ENCODE results near the gene HK1.
"Not testable (repeated sequence)": the region's sequence is repeated elsewhere in the genome, so short reads cannot be mapped to it uniquely, and the experiment has no call there.

Gene HK1

GRCh38 chr10:69331161-69331560, 52.9 kb downstream of the HK1 start:
- DNase-seq = no peak

GRCh38 chr10:69332278-69333010, 54.1 kb downstream of the HK1 start:
- no peak for DNase-seq

- DNase-seq = no peak
These were observed 54.9 kb downstream of the HK1 start for GRCh38 chr10:69333205-69333604.

GRCh38 chr10:69333865-69334301, 55.6 kb downstream of the HK1 start:
- not testable (repeated sequence) for DNase-seq

- DNase-seq = no peak
These were observed 56.2 kb downstream of the HK1 start for GRCh38 chr10:69334302-69335062.

GRCh38 chr10:69335063-69335587, 56.8 kb downstream of the HK1 start:
- DNase-seq = no peak

GRCh38 chr10:69335613-69336012, 57.3 kb downstream of the HK1 start:
- no peak for DNase-seq

GRCh38 chr10:69336952-69337295, 58.6 kb downstream of the HK1 start:
- DNase-seq = no peak

- DNase-seq = no peak
These were observed 59.2 kb downstream of the HK1 start for GRCh38 chr10:69337296-69338132.

- DNase-seq = no peak
These were observed 59.8 kb downstream of the HK1 start for GRCh38 chr10:69338133-69338456.

GRCh38 chr10:69338547-69339450, 60.5 kb downstream of the HK1 start:
- no peak for DNase-seq

GRCh38 chr10:69340695-69341094, 62.4 kb downstream of the HK1 start:
- DNase-seq = no peak

GRCh38 chr10:69343905-69344304, 65.6 kb downstream of the HK1 start:
- DNase-seq = no peak

- no peak for DNase-seq
These were observed 66.4 kb downstream of the HK1 start for GRCh38 chr10:69344591-69345252.

GRCh38 chr10:69345402-69345801, 67.1 kb downstream of the HK1 start:
- DNase-seq = no peak

- DNase-seq = no peak
These were observed 67.7 kb downstream of the HK1 start for GRCh38 chr10:69345890-69346474.

GRCh38 chr10:69346776-69347175, 68.5 kb downstream of the HK1 start:
- DNase-seq = no peak

- no peak for DNase-seq
These were observed 70.7 kb downstream of the HK1 start for GRCh38 chr10:69348816-69349541.

- no peak for DNase-seq
These were observed 71.2 kb downstream of the HK1 start for GRCh38 chr10:69349542-69349888.

- no peak for DNase-seq
These were observed 73.3 kb downstream of the HK1 start for GRCh38 chr10:69351589-69351988.

Data from NCI-H1048 (cell line).